HL-60 (cell line): Measurements from ENCODE around the gene GH2.

Experiments
- DNase-seq, 2 experiments: peaks; one replicate each; pipeline ENCODE4 v3.0.0-alpha.2; 2010 to 2020; ENCODE audit warnings: low read depth in 1 of 2, low spot score in 1 of 2
- H3K27ac ChIP-seq: fragments of 250-450 bp; sonication (Bioruptor Pico); replicated peaks from 2 replicates; pipeline ENCODE4 v1.5.1; 2020; ENCODE audit warnings: mild to moderate bottlenecking, moderate library complexity
- H3K27me3 ChIP-seq: fragments of 250-450 bp; sonication (Bioruptor Pico); 2 replicates; pipeline ENCODE4 v1.5.1; 2021; ENCODE audit warnings: mild to moderate bottlenecking, moderate library complexity; ENCODE audit not compliant: insufficient read depth, poor library complexity, severe bottlenecking
- H3K4me3 ChIP-seq: replicated peaks from 2 replicates; pipeline ENCODE4 v1.5.1; 2011; ENCODE audit warnings: mild to moderate bottlenecking, control low read depth, low read length; ENCODE audit not compliant: insufficient read depth
- GABPA ChIP-seq: IDR thresholded peaks from 2 replicates; pipeline ENCODE4 v1.6.1; 2012; ENCODE audit warnings: low read depth
- POLR2AphosphoS5 ChIP-seq: IDR thresholded peaks from 2 replicates; pipeline ENCODE4 v1.6.1; 2012; ENCODE audit warnings: low read depth
- REST ChIP-seq: IDR thresholded peaks from 2 replicates; pipeline ENCODE4 v1.6.1; 2012; ENCODE audit warnings: low read depth; ENCODE audit not compliant: insufficient replicate concordance
- SPI1 ChIP-seq: IDR thresholded peaks from 2 replicates; pipeline ENCODE4 v1.6.1; 2012; ENCODE audit warnings: low read depth, mild to moderate bottlenecking, borderline replicate concordance
- long read RNA-seq: library from polyadenylated mRNA; unstranded; transcript quantifications from one replicate; pipeline ENCODE4 v2.0.0, GENCODE V29; 2020
- TF ChIP-seq, protein P1 (sequence below): IDR thresholded peaks from one replicate; pipeline ENCODE4 v1.5.1; 2011; ENCODE audit warnings: low read length, control low read depth, inconsistent platforms; ENCODE audit not compliant: insufficient read depth

The GH2 gene
- long read RNA-seq, result 0 reads

DNA sequence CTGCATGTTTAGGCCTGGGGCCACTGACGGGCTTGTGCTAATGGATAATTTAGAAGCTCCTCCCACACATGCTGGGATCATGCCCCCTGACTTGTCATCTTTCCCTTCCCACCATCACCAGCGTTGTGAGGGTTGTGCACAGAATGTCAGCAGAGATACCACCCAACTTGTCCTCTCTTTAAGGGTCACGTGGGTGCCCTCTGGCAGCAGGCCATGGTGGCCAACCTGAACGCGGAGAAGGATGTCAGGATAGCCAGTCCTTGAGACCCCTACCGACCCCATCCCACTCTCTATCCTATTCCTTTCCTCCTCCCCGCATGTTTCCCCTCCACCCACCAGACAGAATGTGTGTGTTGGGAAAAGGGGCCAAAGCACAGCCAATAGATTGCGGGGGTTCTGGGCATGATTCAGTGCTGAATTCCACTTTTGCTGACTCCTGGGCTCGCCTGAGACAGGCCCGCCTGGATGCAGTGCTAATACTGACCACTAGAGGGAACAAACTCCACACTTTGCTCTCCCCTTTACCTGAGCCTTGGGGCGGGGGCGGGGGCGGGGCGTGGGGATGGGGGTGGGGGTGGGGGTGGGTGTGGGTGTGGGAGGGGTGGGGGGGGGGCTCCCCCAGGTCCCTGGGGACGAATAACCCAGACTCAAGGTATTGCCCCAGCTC, at the start of gene GH2:
GH2 (minus strand) TSS at position 10 of the 667 bp plus-strand sequence. CDS start 143 bp downstream, outside the sequence.
- TF ChIP-seq, protein P1, sequence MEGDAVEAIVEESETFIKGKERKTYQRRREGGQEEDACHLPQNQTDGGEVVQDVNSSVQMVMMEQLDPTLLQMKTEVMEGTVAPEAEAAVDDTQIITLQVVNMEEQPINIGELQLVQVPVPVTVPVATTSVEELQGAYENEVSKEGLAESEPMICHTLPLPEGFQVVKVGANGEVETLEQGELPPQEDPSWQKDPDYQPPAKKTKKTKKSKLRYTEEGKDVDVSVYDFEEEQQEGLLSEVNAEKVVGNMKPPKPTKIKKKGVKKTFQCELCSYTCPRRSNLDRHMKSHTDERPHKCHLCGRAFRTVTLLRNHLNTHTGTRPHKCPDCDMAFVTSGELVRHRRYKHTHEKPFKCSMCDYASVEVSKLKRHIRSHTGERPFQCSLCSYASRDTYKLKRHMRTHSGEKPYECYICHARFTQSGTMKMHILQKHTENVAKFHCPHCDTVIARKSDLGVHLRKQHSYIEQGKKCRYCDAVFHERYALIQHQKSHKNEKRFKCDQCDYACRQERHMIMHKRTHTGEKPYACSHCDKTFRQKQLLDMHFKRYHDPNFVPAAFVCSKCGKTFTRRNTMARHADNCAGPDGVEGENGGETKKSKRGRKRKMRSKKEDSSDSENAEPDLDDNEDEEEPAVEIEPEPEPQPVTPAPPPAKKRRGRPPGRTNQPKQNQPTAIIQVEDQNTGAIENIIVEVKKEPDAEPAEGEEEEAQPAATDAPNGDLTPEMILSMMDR, result peak; percentile 55
- TF ChIP-seq GABPA, result no peak
- Histone ChIP-seq H3K27me3 (no peaks in the 10 kb centered on the region), H3K4me3 (no peak within 1 kb of the TSS), H3K27ac (no peak within 1 kb of the TSS)
- peak in 1 of 2 experiments; percentile 25 for DNase-seq

DNA sequence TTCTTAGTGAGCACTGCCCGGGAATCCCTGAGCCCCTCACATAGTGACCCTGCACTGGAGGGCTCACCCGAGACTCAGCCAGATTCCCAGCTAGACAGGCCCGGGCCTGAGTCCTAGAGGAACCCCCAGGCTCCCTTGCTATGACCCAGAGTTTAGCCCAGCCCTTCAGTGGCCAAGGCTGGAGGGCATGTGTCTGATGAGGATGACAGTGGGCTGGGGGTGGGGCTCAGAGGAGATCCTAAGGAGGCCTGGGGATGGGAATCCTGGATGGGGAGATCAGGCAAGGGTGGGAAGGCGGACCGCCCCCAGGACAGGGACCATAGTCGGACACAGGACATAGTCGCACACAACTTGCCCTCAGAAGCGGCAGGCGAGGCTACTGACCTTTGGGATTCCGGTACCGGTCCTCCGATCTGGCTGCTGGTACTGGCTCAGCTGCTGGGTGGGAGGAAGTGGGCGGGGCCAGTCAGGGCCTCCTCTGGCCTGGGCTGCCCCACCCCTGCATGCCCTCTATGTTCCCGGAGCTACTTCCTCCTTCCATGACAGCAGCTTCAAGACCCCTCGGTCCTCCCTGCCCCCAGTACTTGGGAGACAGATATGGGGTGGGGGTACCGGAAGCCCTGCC, 49.3 kb upstream of the GH2 start:
- peak; percentile 25 to 51 for DNase-seq
- Histone ChIP-seq H3K27ac (no peak overlapping the region), H3K4me3 (no peak overlapping the region), H3K27me3 (no peaks in the 10 kb centered on the region)
- TF ChIP-seq, protein P1, result no peak
- TF ChIP-seq SPI1, result no peak
- TF ChIP-seq POLR2AphosphoS5, result no peak
- no peak for TF ChIP-seq REST
- TF ChIP-seq GABPA, result no peak

- no peaks in the 10 kb centered on the region for H3K27me3 ChIP-seq
- TF ChIP-seq SPI1, result no peak
- TF ChIP-seq, protein P1, result no peak
- no peak for TF ChIP-seq POLR2AphosphoS5
- TF ChIP-seq GABPA, result no peak
- no peak for TF ChIP-seq REST
- H3K4me3 ChIP-seq, result no peak overlapping the region
- no peak for DNase-seq
- no peak overlapping the region for H3K27ac ChIP-seq
Observed at GRCh38 chr17:63929860-63930766, 48.4 kb upstream of the GH2 start.
